H9 (cell line): ENCODE results near the gene CSMD2. TPM values are rescaled to one million over a fixed set of nuclear protein-coding genes. Genes with fewer than 3 reads are reported as not detected.

ENCODE experiments used
- DNase-seq: peaks from one replicate; pipeline ENCODE4 v3.0.0-alpha.2; 2017
- H2AFZ ChIP-seq: one replicate; pipeline ENCODE4 v1.6.1; 2013; ENCODE audit warnings: mild to moderate bottlenecking, low read length, control low read depth, moderate library complexity
- H2AK5ac ChIP-seq: 2 replicates; pipeline ENCODE4 v1.6.1; 2013; ENCODE audit warnings: low read length, control low read depth, mixed read lengths; ENCODE audit not compliant: insufficient read length
- H2BK120ac ChIP-seq: one replicate; pipeline ENCODE4 v1.6.1; 2013; ENCODE audit warnings: low read depth, mild to moderate bottlenecking, low read length, control low read depth, inconsistent platforms; ENCODE audit not compliant: poor library complexity, severe bottlenecking
- H2BK12ac ChIP-seq: 2 replicates; pipeline ENCODE4 v1.6.1; 2013; ENCODE audit warnings: low read length, control low read depth, mixed read lengths, low read depth; ENCODE audit not compliant: insufficient read length
- H2BK15ac ChIP-seq: 2 replicates; pipeline ENCODE4 v1.6.1; 2013; ENCODE audit warnings: low read depth, low read length, control low read depth
- H2BK20ac ChIP-seq: one replicate; pipeline ENCODE4 v1.6.1; 2013; ENCODE audit warnings: low read depth, mild to moderate bottlenecking, low read length, control low read depth, inconsistent platforms; ENCODE audit not compliant: poor library complexity, severe bottlenecking
- H2BK5ac ChIP-seq: 2 replicates; pipeline ENCODE4 v1.6.1; 2013; ENCODE audit warnings: low read length, control low read depth, mixed read lengths; ENCODE audit not compliant: insufficient read length
- H3K14ac ChIP-seq: 2 replicates; pipeline ENCODE4 v1.6.1; 2013; ENCODE audit warnings: low read length, control low read depth; ENCODE audit not compliant: insufficient read depth
- H3K18ac ChIP-seq: 2 replicates; pipeline ENCODE4 v1.6.1; 2013; ENCODE audit warnings: low read depth, mild to moderate bottlenecking, mixed read lengths, low read length, control low read depth; ENCODE audit not compliant: insufficient read length
- H3K23ac ChIP-seq: 2 replicates; pipeline ENCODE4 v1.6.1; 2013; ENCODE audit warnings: low read length, control low read depth, mixed read lengths, low read depth; ENCODE audit not compliant: insufficient read length
- H3K23me2 ChIP-seq: 2 replicates; pipeline ENCODE4 v1.6.1; 2013; ENCODE audit warnings: low read depth, mild to moderate bottlenecking, mixed read lengths, low read length, control low read depth; ENCODE audit not compliant: insufficient read length, poor library complexity, severe bottlenecking
- H3K27ac ChIP-seq: 2 replicates; pipeline ENCODE4 v1.5.1; 2013; ENCODE audit warnings: low read length, control low read depth, mixed read lengths, low read depth; ENCODE audit not compliant: insufficient read length
- H3K27me3 ChIP-seq: 2 replicates; pipeline ENCODE4 v1.6.1; 2013; ENCODE audit warnings: low read length, control low read depth, inconsistent platforms; ENCODE audit not compliant: insufficient read depth
- H3K4ac ChIP-seq: 2 replicates; pipeline ENCODE4 v1.6.1; 2013; ENCODE audit warnings: low read depth, mild to moderate bottlenecking, control low read depth, inconsistent platforms, low read length, moderate library complexity
- H3K4me1 ChIP-seq: 2 replicates; pipeline ENCODE4 v1.6.1; 2013; ENCODE audit warnings: low read length, control low read depth, inconsistent platforms; ENCODE audit not compliant: insufficient read depth
- H3K4me2 ChIP-seq: 2 replicates; pipeline ENCODE4 v1.6.1; 2013; ENCODE audit warnings: low read length, control low read depth, mixed read lengths; ENCODE audit not compliant: insufficient read length, insufficient read depth
- H3K56ac ChIP-seq: 2 replicates; pipeline ENCODE4 v1.6.1; 2013; ENCODE audit warnings: low read depth, mild to moderate bottlenecking, mixed read lengths, low read length, control low read depth; ENCODE audit not compliant: insufficient read length
- H3K79me1 ChIP-seq: 2 replicates; pipeline ENCODE4 v1.6.1; 2013; ENCODE audit warnings: low read depth, mild to moderate bottlenecking, moderate library complexity, low read length, control low read depth, inconsistent platforms; ENCODE audit not compliant: insufficient read depth, poor library complexity, severe bottlenecking
- H3K79me2 ChIP-seq: 2 replicates; pipeline ENCODE4 v1.6.1; 2013; ENCODE audit warnings: low read length, control low read depth, inconsistent platforms; ENCODE audit not compliant: insufficient read depth
- H3K9ac ChIP-seq: 2 replicates; pipeline ENCODE4 v1.6.1; 2013; ENCODE audit warnings: low read length, control low read depth, mixed read lengths; ENCODE audit not compliant: insufficient read length; ENCODE audit errors: extremely low read depth
- H3K9me3 ChIP-seq: one replicate; pipeline ENCODE4 v1.6.1; 2013; ENCODE audit warnings: low read depth, low read length, inconsistent platforms; ENCODE audit not compliant: control insufficient read depth
- H3T11ph ChIP-seq: one replicate; pipeline ENCODE4 v1.6.1; 2013; ENCODE audit warnings: mild to moderate bottlenecking, low read length, control low read depth, inconsistent platforms
- H4K20me1 ChIP-seq: one replicate; pipeline ENCODE4 v1.6.1; 2013; ENCODE audit not compliant: control insufficient read depth, insufficient read length, insufficient read depth
- H4K5ac ChIP-seq: 2 replicates; pipeline ENCODE4 v1.6.1; 2013; ENCODE audit warnings: low read depth, mild to moderate bottlenecking, mixed read lengths, low read length, control low read depth; ENCODE audit not compliant: insufficient read length
- H4K8ac ChIP-seq: replicated peaks from 2 replicates; pipeline ENCODE4 v1.6.1; 2013; ENCODE audit warnings: low read length, control low read depth, mixed read lengths, low read depth; ENCODE audit not compliant: insufficient read length
- H4K91ac ChIP-seq: 2 replicates; pipeline ENCODE4 v1.6.1; 2013; ENCODE audit warnings: low read depth, mild to moderate bottlenecking, moderate library complexity, mixed read lengths, low read length, control low read depth; ENCODE audit not compliant: insufficient read length
- H3K27ac Mint-ChIP-seq, 3 experiments: 2 replicates in 2 of 3; 3 replicates in 1 of 3; pipeline ENCODE4 v1.8.0; 2020 to 2021; ENCODE audit warnings: mixed read lengths in 3 of 3, mild to moderate bottlenecking in 1 of 3, moderate library complexity in 1 of 3
- H3K27me3 Mint-ChIP-seq: 2 replicates; pipeline ENCODE4 v1.8.0; 2021; ENCODE audit warnings: low read depth, mild to moderate bottlenecking, moderate library complexity, mixed read lengths
- H3K36me3 Mint-ChIP-seq, 3 experiments: 2 replicates in 2 of 3; 3 replicates in 1 of 3; pipeline ENCODE4 v1.8.0; 2020 to 2021; ENCODE audit warnings: low read depth in 3 of 3, mixed read lengths in 3 of 3; ENCODE audit not compliant: insufficient read depth in 1 of 3
- H3K4me1 Mint-ChIP-seq, 2 experiments: 2 replicates each; pipeline ENCODE4 v1.8.0; 2020; ENCODE audit warnings: mixed read lengths in 2 of 2
- H3K4me3 Mint-ChIP-seq, 2 experiments: 2 replicates in 1 of 2; 3 replicates in 1 of 2; pipeline ENCODE4 v1.8.0; 2020 to 2021; ENCODE audit warnings: mild to moderate bottlenecking in 2 of 2, mixed read lengths in 2 of 2, moderate library complexity in 1 of 2
- H3K9me3 Mint-ChIP-seq, 2 experiments: 2 replicates in 1 of 2; 3 replicates in 1 of 2; pipeline ENCODE4 v1.8.0; 2020; ENCODE audit warnings: mild to moderate bottlenecking in 2 of 2, mixed read lengths in 2 of 2, moderate library complexity in 1 of 2
- CTCF ChIP-seq: fragments of 200-600 bp; sonication (generic); conservative IDR thresholded peaks from 3 replicates; pipeline ENCODE4 v1.8.0; 2021; ENCODE audit warnings: antibody characterized with exemption, mild to moderate bottlenecking
- WGBS: extraction: QIAGEN DNeasy Blood & Tissue Kit; methylation state at CpG from one replicate; pipeline ENCODE4 v1.1.7; 2013; ENCODE audit warnings: missing lambda C conversion rate, low lambda C conversion rate, mixed read lengths; ENCODE audit not compliant: insufficient read length; ENCODE audit errors: extremely low coverage; 5-methylcytosine and 5-hydroxymethylcytosine counted together
- total RNA-seq: library from RNA; stranded (reverse); gene quantifications from 2 replicates; pipeline ENCODE4 v1.2.1, GENCODE V29; 2021

CSMD2 gene
- total RNA-seq, 1 experiment from 2014 or later, result 6.4 TPM

DNA sequence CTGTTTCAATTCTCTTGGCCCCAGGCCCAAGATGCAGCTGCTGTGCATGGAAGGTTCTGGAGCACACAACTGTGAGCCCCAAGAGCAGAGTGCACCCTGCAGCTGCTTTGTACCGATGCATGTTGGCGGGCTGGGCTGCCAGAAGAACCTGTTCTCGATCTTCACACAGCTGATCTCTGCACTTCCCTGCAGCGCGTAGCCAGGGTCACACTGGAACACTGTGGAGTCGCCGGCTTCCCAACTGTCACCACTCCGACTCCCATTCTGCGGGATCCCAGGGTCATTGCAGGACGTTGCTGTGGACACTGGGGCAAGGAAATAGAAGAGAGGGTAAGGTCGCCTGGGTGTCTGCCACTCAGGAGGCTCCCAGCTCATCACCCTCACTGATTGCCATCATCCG, 507.2 kb downstream of the CSMD2 start:
- no peak for DNase-seq

More for the DNA sequence above, 507.2 kb downstream of the CSMD2 start:
- Histone ChIP-seq H3K4me1 (no peaks in the 10 kb centered on the region), H3K9ac (no peak overlapping the region), H4K20me1 (no peaks in the 10 kb centered on the region), H2BK5ac (no peak overlapping the region), H2AK5ac (no peak overlapping the region), H2AFZ (no peak overlapping the region), H3K23ac (no peak overlapping the region), H3T11ph (no peak overlapping the region), H3K56ac (no peak overlapping the region), H2BK120ac (no peak overlapping the region), H3K27ac (no peak overlapping the region), H3K27me3 (no peaks in the 10 kb centered on the region), H3K79me2 (no peaks in the 10 kb centered on the region), H3K4me2 (no peak overlapping the region), H3K4ac (no peak overlapping the region), H3K79me1 (no peaks in the 10 kb centered on the region), H4K91ac (no peak overlapping the region), H2BK12ac (no peak overlapping the region), H2BK15ac (no peak overlapping the region), H3K14ac (no peak overlapping the region), H3K9me3 (no peaks in the 10 kb centered on the region), H4K5ac (no peak overlapping the region), H3K23me2 (peaks cover 2% of the 10 kb centered on the region), H4K8ac (no peak overlapping the region), H3K18ac (no peak overlapping the region), H2BK20ac (no peak overlapping the region)
- H3K27me3 Mint-ChIP-seq, result no peaks in the 10 kb centered on the region; the same call in 1 of the 2 replicates
- no peak for TF ChIP-seq CTCF
- H3K36me3 Mint-ChIP-seq, result peaks cover 4 to 24% (median 16%) of the 10 kb centered on the region in 3 experiments
- H3K4me1 Mint-ChIP-seq, result no peaks in the 10 kb centered on the region
- H3K27ac Mint-ChIP-seq, result no peak overlapping the region
- no peaks in the 10 kb centered on the region for H3K9me3 Mint-ChIP-seq
- WGBS, result no CpG with 5 or more reads among the region's 12 CpGs
- H3K4me3 Mint-ChIP-seq, result no peak overlapping the region
